ENCODE results near the gene SMIM45.

The SMIM45 gene

GRCh38 chr22:41927813-41928212, 24.1 kb upstream of the SMIM45 start:
- 80 to 84% methylated on average over 6 of the region's 6 CpGs for WGBS, 2 donors
- intact Hi-C loops (cut with DNase I; ENCODE audit: low total_unique reads): no loop called here

GRCh38 chr22:41928593-41929417, 23.1 kb upstream of the SMIM45 start:
- no peaks in the 10 kb centered on the region for H3K9me3 ChIP-seq
- WGBS, 2 donors: 81% methylated on average over 8 to 12 of the region's 14 CpGs

More at GRCh38 chr22:41927813-41928212, 24.1 kb upstream of the SMIM45 start:
- H3K27me3 ChIP-seq: no peaks in the 10 kb centered on the region
- DNase-seq: no peak
- H3K27ac ChIP-seq: no peak overlapping the region
- H3K4me1 ChIP-seq: peaks cover 2% of the 10 kb centered on the region
- TF ChIP-seq POLR2A (IDR thresholded peaks at IDR 0.05): no peak
- no peak for TF ChIP-seq CTCF (IDR thresholded peaks at IDR 0.05)
- no peaks in the 10 kb centered on the region for H3K9me3 ChIP-seq
- H3K4me3 ChIP-seq: no peak overlapping the region
- H3K36me3 ChIP-seq (ENCODE audit: low read depth, missing control alignments): no peaks in the 10 kb centered on the region

GRCh38 chr22:41929418-41929810, 22.5 kb upstream of the SMIM45 start:
- Histone ChIP-seq H3K4me1 (peaks cover 2% of the 10 kb centered on the region), H3K27ac (no peak overlapping the region), H3K9me3 (no peaks in the 10 kb centered on the region), H3K4me3 (no peak overlapping the region), H3K27me3 (no peaks in the 10 kb centered on the region), H3K36me3 (ENCODE audit: low read depth, missing control alignments) (no peaks in the 10 kb centered on the region)
- TF ChIP-seq CTCF (IDR thresholded peaks at IDR 0.05) (no peak), POLR2A (IDR thresholded peaks at IDR 0.05) (no peak)
- DNase-seq: no peak
- 50 to 64% methylated on average over 5 to 8 of the region's 8 CpGs for WGBS, 2 donors
- intact Hi-C loops (cut with DNase I; ENCODE audit: low total_unique reads): no loop called here

More at GRCh38 chr22:41928593-41929417, 23.1 kb upstream of the SMIM45 start:
- Histone ChIP-seq H3K4me1 (peaks cover 2% of the 10 kb centered on the region), H3K36me3 (ENCODE audit: low read depth, missing control alignments) (no peaks in the 10 kb centered on the region), H3K27ac (no peak overlapping the region), H3K27me3 (no peaks in the 10 kb centered on the region), H3K4me3 (no peak overlapping the region)
- no peak for DNase-seq
- TF ChIP-seq POLR2A (IDR thresholded peaks at IDR 0.05) (no peak), CTCF (IDR thresholded peaks at IDR 0.05) (no peak)
- intact Hi-C loops (cut with DNase I; ENCODE audit: low total_unique reads): no loop called here

- Histone ChIP-seq H3K36me3 (ENCODE audit: low read depth, missing control alignments) (no peaks in the 10 kb centered on the region), H3K27me3 (no peaks in the 10 kb centered on the region), H3K4me1 (no peaks in the 10 kb centered on the region), H3K27ac (no peak overlapping the region), H3K9me3 (no peaks in the 10 kb centered on the region), H3K4me3 (no peak overlapping the region)
- TF ChIP-seq POLR2A (IDR thresholded peaks at IDR 0.05) (no peak), CTCF (IDR thresholded peaks at IDR 0.05) (no peak)
- DNase-seq: no peak
- intact Hi-C loops (cut with DNase I; ENCODE audit: low total_unique reads): no loop called here
- 82 to 92% methylated on average over 9 to 10 of the region's 10 CpGs for WGBS, 2 donors
Measured at GRCh38 chr22:41931701-41932269, 20.2 kb upstream of the SMIM45 start.
